NCI-H2171 treated with DMSO at 0.1 percent for 48 hours (cell line): ENCODE data around the gene SHANK3.
A peak's percentile ranks its signal among the peaks of the same experiment; 100 is the strongest.

ENCODE experiments used
- DNase-seq: peaks from one replicate; lab custom pipeline; 2025; lab: John Stamatoyannopoulos, UW

The SHANK3 gene

DNA sequence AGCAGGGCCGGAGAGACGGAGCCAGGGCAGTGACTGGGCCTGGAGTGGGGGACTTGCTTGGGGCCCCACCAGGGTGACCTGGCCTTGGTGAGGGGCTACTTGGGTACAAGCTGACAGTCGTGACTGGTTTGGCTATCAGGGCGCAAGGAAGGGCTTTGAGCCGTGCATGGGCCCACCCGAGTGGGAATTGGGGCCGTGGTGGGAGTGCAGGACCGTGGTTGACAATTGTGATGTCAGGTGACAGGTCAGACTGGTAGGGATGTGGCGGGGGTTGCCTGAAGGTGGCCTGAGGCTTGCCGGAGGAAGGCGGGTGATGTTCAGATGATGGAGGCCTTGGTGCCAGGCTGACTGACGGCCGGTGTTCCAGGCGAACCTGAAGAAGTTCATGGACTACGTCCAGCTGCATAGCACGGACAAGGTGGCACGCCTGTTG, 5.6 kb downstream of the SHANK3 start:
- no peak for DNase-seq

GRCh38 chr22:50678651-50679521, 6.3 kb downstream of the SHANK3 start:
- DNase-seq: no peak

GRCh38 chr22:50683086-50683993, 10.7 kb downstream of the SHANK3 start:
- no peak for DNase-seq

DNA sequence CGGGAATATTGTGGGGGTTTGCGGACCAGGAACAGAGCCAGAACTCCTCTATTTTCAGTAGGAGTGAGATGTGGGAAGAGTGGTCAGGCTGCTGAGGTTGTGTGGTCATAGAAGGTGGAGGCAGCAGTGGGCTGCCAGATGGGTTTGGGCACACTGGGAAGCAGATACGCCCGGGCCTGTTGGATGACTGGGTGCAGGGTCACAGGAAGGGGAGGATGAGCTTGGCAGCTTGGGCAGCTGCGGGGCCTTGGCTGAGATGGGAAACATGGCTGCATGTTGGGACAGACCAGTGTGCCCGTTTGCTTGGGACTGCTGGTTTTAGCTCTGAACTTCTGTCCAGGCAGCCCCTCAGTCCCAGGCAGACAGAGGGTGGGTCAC, 11.4 kb downstream of the SHANK3 start:
- no peak for DNase-seq

DNA sequence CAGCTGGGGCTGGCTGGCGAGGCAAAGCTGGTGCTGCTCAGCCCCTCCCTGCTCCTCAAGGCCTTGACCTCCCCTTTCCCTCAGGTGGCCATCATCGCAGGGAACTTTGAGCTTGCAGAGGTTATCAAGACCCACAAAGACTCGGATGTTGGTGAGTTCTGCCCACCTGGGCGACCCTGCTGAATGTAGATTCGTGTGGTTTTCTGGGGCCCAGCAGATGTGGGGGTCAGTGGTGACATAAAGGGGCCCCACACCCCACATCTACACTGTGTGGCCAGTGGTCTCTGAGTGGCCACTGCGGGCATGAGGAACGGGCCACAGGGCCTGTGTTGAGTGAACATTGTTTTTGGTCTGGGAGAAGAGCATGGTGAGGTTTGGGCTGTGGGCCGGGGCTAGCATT, 11.9 kb downstream of the SHANK3 start:
- DNase-seq: no peak

- no peak for DNase-seq
Measured at GRCh38 chr22:50684986-50685385, 12.4 kb downstream of the SHANK3 start.

GRCh38 chr22:50686794-50687193, 14.2 kb downstream of the SHANK3 start:
- DNase-seq: no peak

GRCh38 chr22:50687829-50688228, 15.2 kb downstream of the SHANK3 start:
- DNase-seq: no peak

- no peak for DNase-seq
Measured at GRCh38 chr22:50688448-50688847, 15.8 kb downstream of the SHANK3 start.

- DNase-seq: peak; percentile 33
Measured at GRCh38 chr22:50691521-50691920, 18.9 kb downstream of the SHANK3 start.

DNA sequence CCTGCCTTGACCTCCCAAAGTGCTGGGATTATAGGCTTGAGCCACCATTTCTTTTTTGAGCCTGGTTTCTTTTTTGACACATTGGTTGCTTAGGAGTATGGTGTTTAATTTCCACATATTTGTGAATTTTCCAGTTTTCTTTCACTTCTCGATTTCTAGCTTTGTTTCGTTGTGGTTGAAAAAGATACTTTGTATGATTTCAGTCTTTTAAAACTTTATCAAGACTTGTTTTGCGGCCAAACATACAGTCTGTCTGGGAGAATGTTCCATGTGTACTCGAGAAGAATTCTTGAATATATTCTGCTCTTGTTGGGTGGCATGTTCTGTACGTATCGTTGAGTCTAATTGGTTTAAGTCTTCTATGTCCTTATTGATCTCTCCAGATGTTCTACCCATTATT, 20.8 kb downstream of the SHANK3 start:
- no peak for DNase-seq

DNA sequence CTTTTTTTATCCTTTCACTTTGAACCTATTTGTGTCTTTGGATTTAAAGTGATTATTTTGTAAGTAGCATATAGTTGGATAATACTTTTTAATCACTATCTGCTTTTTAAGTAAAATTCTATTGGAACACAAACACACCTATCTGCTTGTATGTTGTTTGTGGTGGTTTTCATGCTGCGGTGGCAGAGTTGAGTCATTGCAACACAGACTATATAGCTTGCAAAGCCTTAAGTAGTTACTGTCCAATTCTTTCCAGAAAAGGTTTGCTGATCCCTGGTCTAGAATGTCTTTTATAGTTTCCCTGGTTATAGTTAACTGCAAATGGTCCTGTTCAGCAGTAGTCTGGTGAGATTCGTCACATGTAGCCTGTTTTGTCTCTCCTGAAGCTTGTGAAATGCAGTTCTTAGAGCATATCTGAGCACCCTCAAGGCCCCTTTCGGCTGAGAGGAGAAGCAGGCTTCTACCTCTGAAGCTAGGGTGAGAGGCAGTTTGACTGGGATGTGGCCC, 21.5 kb downstream of the SHANK3 start:
- DNase-seq: no peak

DNA sequence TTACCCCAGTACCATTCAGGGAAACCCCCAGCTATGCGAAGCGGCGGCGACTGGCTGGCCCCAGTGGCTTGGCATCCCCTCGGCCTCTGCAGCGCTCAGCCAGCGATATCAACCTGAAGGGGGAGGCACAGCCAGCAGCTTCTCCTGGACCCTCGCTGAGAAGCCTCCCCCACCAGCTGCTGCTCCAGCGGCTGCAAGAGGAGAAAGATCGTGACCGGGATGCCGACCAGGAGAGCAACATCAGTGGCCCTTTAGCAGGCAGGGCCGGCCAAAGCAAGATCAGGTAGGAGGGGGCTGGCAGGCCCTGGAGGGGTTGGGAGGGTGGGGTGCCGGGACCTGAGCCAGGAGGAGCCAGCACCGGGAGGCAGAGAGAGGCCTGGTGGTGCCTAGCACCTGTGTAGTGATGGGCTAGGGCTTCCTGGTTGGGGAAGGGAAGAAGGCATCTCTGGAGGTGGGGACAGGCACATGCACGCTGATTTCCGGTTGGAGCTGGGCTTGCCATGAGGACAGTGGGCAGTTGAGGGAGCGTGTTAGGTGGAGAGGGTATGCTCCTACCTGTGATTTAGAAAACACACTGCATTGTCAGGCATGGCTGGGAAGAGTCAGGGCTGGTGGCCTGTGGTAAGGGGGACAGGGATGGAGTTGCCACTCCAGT, 22.3 kb downstream of the SHANK3 start:
- no peak for DNase-seq

DNA sequence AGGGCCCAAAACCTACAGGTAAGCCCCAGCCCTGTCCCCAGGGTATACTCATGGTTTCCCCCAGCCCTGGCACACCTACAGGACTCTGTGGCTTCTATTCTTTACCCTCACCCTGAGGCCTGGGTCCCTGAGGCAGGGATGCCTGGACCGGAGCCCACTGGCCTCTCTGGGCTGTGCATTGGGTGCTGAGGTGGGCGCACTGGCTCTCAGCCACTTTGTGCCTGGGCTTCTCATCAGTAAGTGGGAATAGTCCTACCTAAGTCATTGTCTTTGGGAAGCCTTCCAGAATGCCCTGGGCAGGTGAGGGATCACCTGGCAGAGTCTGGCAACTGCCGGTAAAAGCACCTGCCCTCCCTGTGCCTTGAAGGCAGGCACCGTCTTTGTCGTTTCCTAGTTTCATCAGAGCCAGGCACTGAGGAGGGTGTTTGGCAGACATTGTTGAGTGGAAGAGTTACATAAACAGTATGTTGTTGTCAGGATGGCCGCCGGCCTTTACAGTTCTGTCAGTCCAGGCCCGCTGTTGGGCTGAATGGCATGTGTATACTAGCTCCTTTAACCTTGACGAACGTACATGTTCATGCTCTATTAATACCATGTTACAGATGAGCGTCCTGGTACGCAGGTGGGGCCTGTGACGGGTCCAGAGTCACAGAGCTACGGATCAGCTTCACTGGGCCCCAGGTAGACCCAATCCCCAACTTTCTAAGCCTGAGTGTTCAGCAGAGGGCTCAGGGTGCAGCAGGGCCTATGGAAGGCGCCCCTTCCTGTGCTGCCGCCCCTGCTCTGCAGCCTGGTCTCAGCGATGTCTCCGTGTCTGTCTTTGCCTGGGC, 23.0 kb downstream of the SHANK3 start:
- no peak for DNase-seq

DNA sequence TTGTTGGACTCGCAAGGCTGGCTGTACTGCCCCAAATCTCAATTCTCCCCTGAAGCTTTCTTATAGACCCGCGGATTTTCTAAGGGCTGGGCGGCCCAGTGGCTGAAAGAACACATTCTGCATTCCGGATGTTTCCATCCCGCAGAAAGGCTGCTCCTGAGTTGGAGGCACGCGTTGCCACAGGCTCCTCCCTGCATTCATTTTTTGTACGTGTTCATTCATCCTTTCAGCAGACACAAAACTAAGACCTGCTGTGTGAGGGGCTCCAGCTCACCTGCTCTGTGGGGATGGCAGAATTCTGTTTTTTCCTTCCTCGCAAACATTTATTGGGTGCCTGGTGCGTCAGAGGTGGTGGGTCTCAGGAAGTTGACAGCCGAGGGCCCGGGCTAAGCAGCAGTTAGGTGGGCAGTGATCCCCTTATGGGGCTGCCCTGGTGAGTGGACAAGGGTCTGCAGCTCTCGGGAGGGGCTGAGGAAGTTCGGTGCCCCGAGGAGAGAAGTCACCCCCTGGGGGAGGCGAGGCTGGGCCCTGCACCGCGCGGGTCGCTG, 23.7 kb downstream of the SHANK3 start:
- no peak for DNase-seq

DNA sequence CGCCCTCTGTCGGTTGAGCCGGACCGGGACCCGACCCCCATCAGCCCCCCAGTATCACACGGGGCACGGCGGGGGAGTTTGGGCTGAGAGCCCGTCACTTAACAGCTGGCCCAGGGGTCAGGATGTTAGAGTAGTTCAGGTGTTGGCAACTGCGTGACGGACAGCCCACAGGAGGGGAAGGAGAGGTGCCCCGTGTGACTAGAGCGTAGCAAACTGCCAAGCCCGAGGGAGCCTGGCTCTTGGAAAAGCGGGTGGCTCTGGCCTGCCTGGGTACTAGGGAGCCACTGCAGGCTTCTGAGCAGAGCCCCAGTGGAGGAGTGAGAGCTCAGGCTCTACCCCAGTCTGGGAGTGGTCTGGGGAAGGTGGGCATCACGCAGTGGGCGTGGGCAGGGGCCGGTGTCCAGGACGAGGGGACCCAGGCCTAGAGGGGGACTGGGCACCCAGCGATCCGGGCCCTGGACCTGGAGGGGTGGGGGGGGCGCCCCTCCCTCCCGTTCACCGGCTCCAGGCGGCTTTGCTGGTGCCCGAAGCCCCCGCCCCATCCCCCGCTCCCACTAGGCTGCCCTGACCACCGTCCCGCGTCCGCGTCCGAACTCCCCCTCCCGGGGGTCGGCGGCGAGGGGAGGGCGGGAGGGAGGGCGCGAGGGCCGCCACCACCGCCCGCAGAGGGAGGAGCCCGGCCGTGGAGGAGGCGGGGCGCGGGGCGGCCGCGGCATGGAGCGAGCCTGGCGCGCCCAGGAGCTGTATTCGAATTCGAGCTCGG, 24.4 kb downstream of the SHANK3 start:
- DNase-seq: no peak

DNA sequence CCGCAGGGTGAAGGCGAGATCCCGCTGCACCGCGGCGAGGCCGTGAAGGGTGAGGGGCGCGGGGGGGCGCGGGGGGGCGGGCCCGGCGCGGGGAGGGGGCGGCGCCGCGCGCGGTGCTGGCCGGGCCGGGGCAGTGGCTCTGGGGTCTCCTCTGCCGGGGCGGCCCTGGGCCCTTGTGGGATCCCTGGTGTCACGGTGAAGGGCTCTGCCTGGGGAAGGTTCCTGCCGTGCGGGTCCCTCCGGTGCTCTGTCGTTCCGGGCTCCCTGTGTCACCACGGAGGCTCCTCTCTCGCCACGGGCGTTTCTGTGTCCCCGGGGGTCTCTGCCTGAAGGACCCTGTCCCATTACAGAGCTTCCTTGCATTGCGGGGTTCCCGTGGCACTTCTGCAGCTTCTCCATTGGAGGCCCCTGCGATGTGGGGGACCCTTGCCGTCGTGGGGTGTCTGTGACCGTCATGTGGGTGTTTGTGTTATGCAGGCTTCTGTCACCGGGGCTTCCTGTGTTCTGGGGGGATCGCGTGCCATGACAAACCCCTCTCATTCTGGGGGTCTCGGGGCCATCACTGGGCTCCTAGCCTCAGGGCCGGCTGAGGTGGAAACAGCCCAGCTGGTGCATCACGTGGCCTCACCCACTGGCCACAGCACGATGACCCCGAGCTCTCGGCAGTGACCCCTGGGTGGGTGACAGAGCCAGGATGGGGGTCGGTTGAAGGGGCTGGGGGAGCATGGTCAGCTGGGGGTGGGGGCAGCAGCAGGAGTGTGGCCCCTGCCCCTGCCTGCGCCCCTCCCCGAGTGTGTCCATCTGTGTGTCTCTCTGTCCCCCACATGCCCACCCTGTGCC, 25.3 kb downstream of the SHANK3 start:
- DNase-seq: no peak

- no peak for DNase-seq
Measured at GRCh38 chr22:50698546-50698945, 25.9 kb downstream of the SHANK3 start.

DNA sequence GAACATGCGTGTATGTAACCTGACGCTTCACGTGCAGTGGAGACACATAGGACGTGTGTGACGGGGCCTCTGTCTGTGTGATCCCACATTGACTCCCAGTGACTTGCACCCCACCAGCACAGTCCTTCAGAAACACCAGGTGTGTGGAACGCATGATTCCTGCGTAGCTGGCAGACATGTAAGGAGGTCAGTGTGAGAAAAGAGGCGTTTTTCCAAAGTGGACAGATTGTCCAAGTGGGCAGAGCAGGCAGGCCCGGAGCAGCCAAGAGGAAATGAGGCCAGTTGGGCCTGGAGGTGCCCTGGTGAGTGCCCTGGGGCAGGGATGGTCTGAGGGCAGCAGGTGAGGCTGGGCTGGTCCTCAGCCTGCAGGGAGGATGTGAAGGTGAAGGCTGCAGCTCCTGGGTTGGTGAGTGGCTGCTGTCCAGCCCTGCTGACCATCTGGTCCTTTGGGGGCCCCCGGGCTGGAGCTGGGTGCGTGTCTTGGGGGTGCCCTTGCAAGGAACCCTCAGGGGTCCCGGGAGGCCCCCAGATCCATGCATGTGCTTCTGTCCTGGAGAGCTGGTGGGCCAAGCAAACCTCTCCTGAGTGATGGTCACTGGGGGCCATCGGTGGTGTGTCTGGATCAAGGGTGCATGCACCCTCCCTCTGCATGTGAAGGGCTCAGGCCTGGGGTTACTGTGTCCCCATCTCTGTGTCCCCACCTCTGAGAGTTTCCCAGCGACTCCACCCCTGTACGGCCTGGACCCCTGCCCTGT, 26.6 kb downstream of the SHANK3 start:
- DNase-seq: no peak
